HUES64 (cell line): ENCODE results near the gene LRRC8D.

Experiments used
- H3K27ac ChIP-seq: 2 replicates; pipeline ENCODE4 v1.7.0; 2013; ENCODE audit warnings: low read depth, low read length, inconsistent platforms
- H3K27me3 ChIP-seq: 2 replicates; pipeline ENCODE4 v1.6.1; 2013; ENCODE audit warnings: mild to moderate bottlenecking, low read length; ENCODE audit not compliant: insufficient read depth
- H3K36me3 ChIP-seq: 2 replicates; pipeline ENCODE4 v1.6.1; 2013; ENCODE audit warnings: mild to moderate bottlenecking, low read length; ENCODE audit not compliant: insufficient read depth
- H3K4me1 ChIP-seq: 2 replicates; pipeline ENCODE4 v1.6.1; 2013; ENCODE audit warnings: mild to moderate bottlenecking, low read length, moderate library complexity; ENCODE audit not compliant: insufficient read depth
- H3K4me3 ChIP-seq: 2 replicates; pipeline ENCODE4 v1.5.1; 2013; ENCODE audit warnings: mild to moderate bottlenecking, low read length, moderate library complexity
- H3K9ac ChIP-seq: 2 replicates; pipeline ENCODE4 v1.6.1; 2013; ENCODE audit warnings: mild to moderate bottlenecking, low read depth, low read length
- H3K9me3 ChIP-seq: 2 replicates; pipeline ENCODE4 v1.6.1; 2013; ENCODE audit warnings: low read depth, low read length; ENCODE audit not compliant: insufficient read depth
- WGBS: fragments of 150-250, 120-280 bp; methylation state at CpG from one replicate; pipeline ENCODE4 v1.1.7; 2013; ENCODE audit warnings: missing lambda C conversion rate; 5-methylcytosine and 5-hydroxymethylcytosine counted together

Gene LRRC8D

DNA sequence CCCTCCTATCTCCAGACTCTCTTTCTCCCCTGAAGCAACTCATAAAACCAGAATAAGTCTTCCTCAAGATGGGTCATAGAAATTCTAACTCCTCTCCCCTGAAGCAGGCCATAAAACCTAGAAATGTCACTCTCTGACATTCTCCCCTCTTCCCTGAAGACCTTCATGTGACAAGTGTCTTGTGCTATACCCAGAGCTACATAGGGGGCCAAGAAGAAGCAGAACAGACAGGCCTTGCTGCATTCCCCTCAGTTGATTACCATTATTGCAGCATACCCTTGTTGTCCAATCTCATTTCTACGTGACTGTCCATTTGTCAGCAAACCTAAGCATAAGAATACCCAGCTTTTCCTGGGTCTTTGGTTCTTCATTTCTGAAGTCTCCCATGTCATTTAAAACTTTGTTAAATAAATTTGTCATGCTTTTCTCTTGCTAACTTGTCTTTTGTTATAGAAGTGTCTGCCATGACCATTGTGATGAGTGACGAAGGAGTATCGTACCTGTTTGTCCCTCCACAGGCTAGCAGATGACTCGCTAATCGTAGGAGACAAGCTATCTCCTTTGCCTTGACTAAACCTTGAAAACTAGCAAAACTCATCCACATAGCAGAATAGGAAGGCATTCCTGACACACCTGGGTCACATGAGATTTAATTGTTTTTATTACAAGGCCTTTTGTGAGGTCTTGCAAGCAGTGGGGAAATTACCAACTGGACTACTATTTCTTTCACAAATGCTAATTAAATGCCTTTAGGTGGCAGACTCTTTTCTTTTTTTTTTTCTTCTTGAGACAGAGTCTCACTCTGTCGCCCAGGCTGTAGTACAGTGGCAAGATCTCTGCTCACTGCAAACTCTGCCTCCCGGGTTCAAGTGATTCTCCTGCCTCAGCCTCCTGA, 134.7 kb downstream of the LRRC8D start:
- Histone ChIP-seq H3K36me3 (no peaks in the 10 kb centered on the region), H3K27ac (peak overlapping the region; percentile 3)

DNA sequence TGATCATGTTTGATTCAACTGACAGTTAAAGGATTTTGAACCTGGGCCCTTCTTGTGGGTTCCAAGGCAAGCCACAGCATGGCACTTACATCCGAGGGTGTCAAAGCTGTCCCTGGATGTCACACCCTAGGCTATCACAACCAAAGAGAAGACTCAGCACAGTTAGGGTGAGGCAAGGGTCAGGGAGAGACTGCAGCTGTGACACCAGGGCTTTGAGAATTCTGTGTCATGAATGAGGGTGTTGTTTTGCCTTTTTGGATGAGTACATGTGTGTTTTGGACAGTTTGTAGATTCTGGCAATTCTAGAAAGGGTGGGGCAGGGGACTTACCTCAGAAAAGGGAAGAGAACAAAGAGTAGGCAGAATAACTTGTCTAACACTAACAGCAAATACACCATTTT, 136.3 kb downstream of the LRRC8D start:
- 80% methylated on average over 1 of the region's 1 CpG for WGBS
- H3K27ac ChIP-seq, result no peak overlapping the region

More for the DNA sequence above, 134.7 kb downstream of the LRRC8D start:
- H3K9me3 ChIP-seq, result peaks cover 11% of the 10 kb centered on the region; the same call in 1 of the 2 replicates
- peaks cover 39% of the 10 kb centered on the region for H3K4me1 ChIP-seq
- WGBS, result 77% methylated on average over 7 of the region's 7 CpGs
- no peaks in the 10 kb centered on the region for H3K27me3 ChIP-seq
- no peak overlapping the region for H3K9ac ChIP-seq
- no peak overlapping the region for H3K4me3 ChIP-seq

DNA sequence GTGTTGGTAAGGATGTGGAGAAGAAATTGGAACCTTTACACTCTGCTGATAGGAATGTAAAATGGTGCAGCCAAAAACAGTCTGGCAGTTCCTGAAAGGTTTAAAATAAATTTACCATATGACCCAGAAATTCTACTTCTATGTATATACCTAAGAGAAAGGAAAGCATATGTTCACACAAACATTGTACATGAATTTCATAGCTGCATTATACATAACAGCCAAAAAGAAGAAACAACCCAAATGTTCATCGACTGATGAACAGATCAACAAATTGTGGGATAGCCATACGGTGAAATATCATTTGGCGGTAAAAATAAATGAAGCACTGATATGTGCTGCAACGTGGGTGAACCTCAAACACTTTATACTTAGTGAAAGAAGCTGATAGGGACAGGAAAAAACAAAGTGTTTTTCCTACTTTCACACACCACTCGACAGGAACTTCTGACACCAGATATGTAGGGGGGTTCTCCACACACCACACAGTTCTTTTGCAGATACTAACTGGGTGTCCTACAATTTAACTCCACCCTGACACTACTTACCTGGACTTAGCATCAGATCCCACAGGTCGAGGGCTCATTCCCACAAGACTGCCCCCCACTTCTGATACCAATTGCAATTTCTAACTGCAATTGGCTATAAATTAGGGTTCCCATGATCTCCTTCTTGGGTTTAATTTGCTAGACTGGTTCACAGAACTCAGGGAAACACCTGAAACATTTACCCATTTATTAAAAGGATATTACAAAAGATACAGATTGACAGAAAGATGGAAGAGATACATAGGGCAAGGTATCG, 138.2 kb downstream of the LRRC8D start:
- Histone ChIP-seq H3K9ac (no peak overlapping the region), H3K36me3 (no peaks in the 10 kb centered on the region), H3K4me1 (peaks cover 20% of the 10 kb centered on the region), H3K27me3 (no peaks in the 10 kb centered on the region), H3K9me3 (peaks cover 11% of the 10 kb centered on the region; the same call in 1 of the 2 replicates), H3K4me3 (no peak overlapping the region), H3K27ac (no peak overlapping the region)
- WGBS, result 97% methylated on average over 7 of the region's 7 CpGs

More for the DNA sequence above, 136.3 kb downstream of the LRRC8D start:
- H3K36me3 ChIP-seq, result no peaks in the 10 kb centered on the region
- H3K4me1 ChIP-seq, result peaks cover 31% of the 10 kb centered on the region
- H3K9me3 ChIP-seq, result peaks cover 11% of the 10 kb centered on the region; the same call in 1 of the 2 replicates
- H3K4me3 ChIP-seq, result no peak overlapping the region
- no peak overlapping the region for H3K9ac ChIP-seq
- H3K27me3 ChIP-seq, result no peaks in the 10 kb centered on the region

DNA sequence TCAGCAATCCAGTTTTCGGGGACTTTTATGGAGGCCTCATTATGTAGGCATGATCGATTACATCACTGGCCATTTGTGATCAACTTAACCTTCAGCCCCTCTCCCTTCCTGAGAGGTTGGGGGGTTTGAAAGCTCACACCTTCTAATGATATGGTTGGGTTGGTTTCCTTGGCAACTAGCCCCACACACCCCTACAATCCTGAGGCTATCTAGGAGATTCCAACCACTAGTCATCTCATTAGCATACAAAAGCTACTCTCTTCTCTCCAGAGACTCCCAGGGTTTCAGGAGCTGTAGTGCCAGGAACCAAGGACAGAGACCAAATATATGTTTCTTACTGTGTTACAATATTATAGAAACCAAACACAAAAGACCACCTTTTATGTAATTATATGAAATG, 138.9 kb downstream of the LRRC8D start:
- H3K9me3 ChIP-seq, result peaks cover 11% of the 10 kb centered on the region; the same call in 1 of the 2 replicates
- H3K27ac ChIP-seq, result no peak overlapping the region
- H3K27me3 ChIP-seq, result no peaks in the 10 kb centered on the region
- WGBS, result 100% methylated on average over 2 of the region's 2 CpGs
- peaks cover 15% of the 10 kb centered on the region for H3K4me1 ChIP-seq
- no peaks in the 10 kb centered on the region for H3K36me3 ChIP-seq
- no peak overlapping the region for H3K9ac ChIP-seq
- no peak overlapping the region for H3K4me3 ChIP-seq

DNA sequence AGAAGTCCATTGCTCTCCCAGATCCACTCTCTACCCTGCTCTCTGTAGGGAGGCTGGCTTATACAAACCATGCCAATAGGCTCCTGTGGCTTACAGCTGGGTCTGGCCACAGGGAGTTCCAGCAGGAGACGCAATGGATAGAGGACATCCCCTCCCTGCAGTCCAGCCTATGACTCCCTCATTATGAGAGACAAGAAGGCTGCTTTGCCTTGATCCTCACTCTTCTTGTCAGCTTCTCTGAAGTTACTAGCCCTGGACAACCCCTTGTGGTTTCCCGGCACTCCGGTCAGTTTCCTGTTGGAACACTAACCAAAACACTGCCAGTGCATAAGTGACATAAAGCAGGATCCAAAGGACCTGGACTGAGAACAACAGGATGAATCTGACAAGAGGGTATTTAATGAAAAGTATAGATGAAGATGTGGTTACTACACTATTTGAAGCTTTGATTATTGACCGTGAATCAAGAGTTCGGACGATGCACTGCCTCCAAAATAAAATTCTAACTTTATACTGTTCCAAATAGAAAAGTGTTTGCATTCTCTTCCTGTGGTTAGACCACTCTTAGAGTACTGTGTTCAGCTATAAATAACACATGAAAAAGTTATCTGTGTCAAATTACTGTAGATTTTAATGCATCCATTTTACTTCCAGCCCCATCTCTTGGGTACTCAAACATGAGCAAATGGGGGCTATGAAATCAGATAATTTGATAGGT, 141.4 kb downstream of the LRRC8D start:
- Histone ChIP-seq H3K36me3 (no peaks in the 10 kb centered on the region), H3K4me3 (no peak overlapping the region), H3K27me3 (no peaks in the 10 kb centered on the region), H3K9me3 (peaks cover 11% of the 10 kb centered on the region; the same call in 1 of the 2 replicates), H3K4me1 (no peaks in the 10 kb centered on the region), H3K9ac (no peak overlapping the region), H3K27ac (no peak overlapping the region)
- WGBS, result 93% methylated on average over 6 of the region's 6 CpGs

DNA sequence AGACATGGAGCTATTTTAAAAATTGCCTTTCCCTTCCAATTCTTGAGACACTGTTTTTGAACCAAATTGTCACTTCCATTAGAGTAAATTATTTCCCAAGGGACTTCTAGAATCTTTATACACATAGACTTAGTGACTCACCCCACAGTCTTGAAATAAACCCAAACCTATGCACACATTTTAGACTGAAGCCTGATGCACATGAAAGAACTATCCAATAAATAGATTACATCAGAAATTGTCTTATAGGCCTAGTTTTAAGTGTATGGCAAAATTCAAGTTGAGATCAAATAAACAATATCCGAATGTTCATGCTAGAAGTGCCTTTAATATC, 141.9 kb downstream of the LRRC8D start:
- 100% methylated on average over 1 of the region's 1 CpG for WGBS
- Histone ChIP-seq H3K4me3 (no peak overlapping the region), H3K9ac (no peak overlapping the region), H3K27me3 (no peaks in the 10 kb centered on the region), H3K36me3 (no peaks in the 10 kb centered on the region), H3K4me1 (no peaks in the 10 kb centered on the region), H3K27ac (no peak overlapping the region), H3K9me3 (peaks cover 11% of the 10 kb centered on the region; the same call in 1 of the 2 replicates)

DNA sequence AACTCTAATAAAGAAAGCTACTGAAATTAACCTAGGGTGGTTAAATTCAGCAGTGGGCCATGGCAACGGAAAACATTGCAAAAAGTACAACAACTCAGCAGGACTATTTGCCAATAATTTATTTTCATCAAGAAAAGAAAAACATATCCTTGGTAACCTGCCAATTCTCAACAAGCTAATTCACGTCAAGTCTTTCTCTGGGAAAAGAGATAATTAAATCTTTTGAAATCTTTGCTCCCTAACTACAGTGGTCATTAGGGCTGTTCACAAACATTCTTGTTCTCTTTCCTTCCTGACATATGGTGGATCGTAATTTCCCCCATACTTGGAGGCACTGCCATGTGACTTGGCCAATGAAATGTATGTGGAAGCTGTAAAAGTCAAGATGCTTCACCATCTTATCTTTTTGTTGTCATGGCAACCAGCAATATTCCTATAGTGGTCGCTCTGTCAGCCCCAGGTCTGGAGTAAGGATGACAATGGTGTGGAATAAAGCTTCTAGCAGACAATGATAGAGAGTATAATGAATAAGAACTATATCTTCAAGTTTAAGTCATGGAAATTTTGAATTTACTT, 144.4 kb downstream of the LRRC8D start:
- 98% methylated on average over 4 of the region's 4 CpGs for WGBS
- no peaks in the 10 kb centered on the region for H3K9me3 ChIP-seq
- H3K4me3 ChIP-seq, result no peak overlapping the region
- no peak overlapping the region for H3K27ac ChIP-seq
- H3K36me3 ChIP-seq, result no peaks in the 10 kb centered on the region
- H3K9ac ChIP-seq, result no peak overlapping the region
- H3K4me1 ChIP-seq, result no peaks in the 10 kb centered on the region
- H3K27me3 ChIP-seq, result no peaks in the 10 kb centered on the region

DNA sequence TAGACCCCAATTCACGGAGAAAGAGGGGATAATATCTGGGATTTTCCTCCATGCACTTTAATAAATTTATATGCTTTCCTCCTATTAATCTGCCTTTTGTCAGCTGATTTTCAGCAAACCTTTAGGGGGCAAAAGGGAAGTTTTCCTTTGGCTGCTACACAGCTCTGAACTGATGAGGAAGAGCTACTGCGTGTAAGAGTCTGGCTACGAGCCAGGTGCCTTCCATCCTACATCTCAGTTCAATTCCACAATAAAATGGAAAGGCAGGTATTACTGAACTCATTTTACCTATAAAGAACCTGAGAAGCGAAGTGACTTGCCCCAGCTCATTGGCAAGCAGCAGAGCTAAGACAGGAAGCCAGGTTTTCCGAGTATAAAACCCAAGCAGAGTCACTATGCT, 145.8 kb downstream of the LRRC8D start:
- Histone ChIP-seq H3K4me1 (no peaks in the 10 kb centered on the region), H3K27ac (no peak overlapping the region), H3K4me3 (no peak overlapping the region), H3K9me3 (no peaks in the 10 kb centered on the region), H3K36me3 (no peaks in the 10 kb centered on the region), H3K9ac (no peak overlapping the region), H3K27me3 (no peaks in the 10 kb centered on the region)
- 91% methylated on average over 5 of the region's 5 CpGs for WGBS

DNA sequence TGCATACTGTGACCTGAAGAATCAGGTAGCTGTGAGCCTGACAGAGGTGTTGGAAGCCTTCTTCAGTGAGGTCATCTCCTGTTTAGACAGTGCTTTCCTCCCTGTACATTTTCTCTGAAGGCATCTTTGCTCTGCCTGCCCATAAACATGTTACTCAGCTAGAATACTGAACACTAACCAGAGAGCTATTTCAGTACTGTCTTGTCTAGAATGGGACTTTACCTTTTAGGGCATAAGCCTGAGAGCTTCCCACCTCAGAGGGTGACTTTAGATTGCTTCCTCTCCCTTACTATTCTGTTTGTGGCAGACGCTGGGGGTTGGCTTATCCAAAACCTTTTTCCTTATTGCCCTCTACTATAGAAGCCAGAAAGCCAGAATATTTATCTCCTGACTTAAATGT, 150.8 kb downstream of the LRRC8D start:
- H3K4me3 ChIP-seq, result no peak overlapping the region
- H3K36me3 ChIP-seq, result no peaks in the 10 kb centered on the region
- H3K27ac ChIP-seq, result no peak overlapping the region
- 83% methylated on average over 1 of the region's 1 CpG for WGBS
- H3K27me3 ChIP-seq, result no peaks in the 10 kb centered on the region
- no peaks in the 10 kb centered on the region for H3K9me3 ChIP-seq
- H3K9ac ChIP-seq, result no peak overlapping the region
- H3K4me1 ChIP-seq, result no peaks in the 10 kb centered on the region

DNA sequence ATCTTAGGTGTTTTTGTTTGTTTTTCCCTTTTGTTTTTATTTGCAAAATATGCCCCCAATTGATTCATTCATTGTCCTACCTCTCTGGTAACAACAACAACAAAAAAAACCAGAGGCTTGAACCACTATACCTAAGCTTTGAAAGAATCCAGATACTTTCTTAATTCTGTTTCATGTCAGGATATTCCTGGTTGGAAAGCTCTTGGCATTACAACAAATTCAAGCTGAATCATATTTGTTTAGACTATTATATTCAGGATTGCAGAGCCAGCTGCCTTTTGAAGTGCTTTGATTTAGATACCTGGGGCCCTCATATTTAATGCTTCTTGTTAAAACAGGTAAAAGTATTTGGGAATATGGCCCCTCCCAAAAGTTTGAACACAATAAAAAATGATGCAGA, 151.2 kb downstream of the LRRC8D start:
- H3K27ac ChIP-seq, result no peak overlapping the region
- no peak overlapping the region for H3K4me3 ChIP-seq

More for the DNA sequence above, 151.2 kb downstream of the LRRC8D start:
- H3K9ac ChIP-seq, result no peak overlapping the region
- H3K27me3 ChIP-seq, result no peaks in the 10 kb centered on the region
- H3K9me3 ChIP-seq, result no peaks in the 10 kb centered on the region
- H3K4me1 ChIP-seq, result no peaks in the 10 kb centered on the region
- no peaks in the 10 kb centered on the region for H3K36me3 ChIP-seq
